Measurements from ENCODE around the gene DLGAP5.

The DLGAP5 gene

GRCh38 chr14:55129086-55129427 lies 62.3 kb downstream of the DLGAP5 start, which contains the start of gene LGALS3:
Gene LGALS3 (plus strand): TSS chr14:55129252. CDS start chr14:55137374, 8,122 bp downstream.
- no peak for TF ChIP-seq ZFX (IDR thresholded peaks at IDR 0.05)
- TF ChIP-seq, protein P1, sequence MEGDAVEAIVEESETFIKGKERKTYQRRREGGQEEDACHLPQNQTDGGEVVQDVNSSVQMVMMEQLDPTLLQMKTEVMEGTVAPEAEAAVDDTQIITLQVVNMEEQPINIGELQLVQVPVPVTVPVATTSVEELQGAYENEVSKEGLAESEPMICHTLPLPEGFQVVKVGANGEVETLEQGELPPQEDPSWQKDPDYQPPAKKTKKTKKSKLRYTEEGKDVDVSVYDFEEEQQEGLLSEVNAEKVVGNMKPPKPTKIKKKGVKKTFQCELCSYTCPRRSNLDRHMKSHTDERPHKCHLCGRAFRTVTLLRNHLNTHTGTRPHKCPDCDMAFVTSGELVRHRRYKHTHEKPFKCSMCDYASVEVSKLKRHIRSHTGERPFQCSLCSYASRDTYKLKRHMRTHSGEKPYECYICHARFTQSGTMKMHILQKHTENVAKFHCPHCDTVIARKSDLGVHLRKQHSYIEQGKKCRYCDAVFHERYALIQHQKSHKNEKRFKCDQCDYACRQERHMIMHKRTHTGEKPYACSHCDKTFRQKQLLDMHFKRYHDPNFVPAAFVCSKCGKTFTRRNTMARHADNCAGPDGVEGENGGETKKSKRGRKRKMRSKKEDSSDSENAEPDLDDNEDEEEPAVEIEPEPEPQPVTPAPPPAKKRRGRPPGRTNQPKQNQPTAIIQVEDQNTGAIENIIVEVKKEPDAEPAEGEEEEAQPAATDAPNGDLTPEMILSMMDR (conservative IDR thresholded peaks at IDR 0.05): no peak
- H3K27ac ChIP-seq: peak within 1 kb of the TSS; percentile 68

DNA sequence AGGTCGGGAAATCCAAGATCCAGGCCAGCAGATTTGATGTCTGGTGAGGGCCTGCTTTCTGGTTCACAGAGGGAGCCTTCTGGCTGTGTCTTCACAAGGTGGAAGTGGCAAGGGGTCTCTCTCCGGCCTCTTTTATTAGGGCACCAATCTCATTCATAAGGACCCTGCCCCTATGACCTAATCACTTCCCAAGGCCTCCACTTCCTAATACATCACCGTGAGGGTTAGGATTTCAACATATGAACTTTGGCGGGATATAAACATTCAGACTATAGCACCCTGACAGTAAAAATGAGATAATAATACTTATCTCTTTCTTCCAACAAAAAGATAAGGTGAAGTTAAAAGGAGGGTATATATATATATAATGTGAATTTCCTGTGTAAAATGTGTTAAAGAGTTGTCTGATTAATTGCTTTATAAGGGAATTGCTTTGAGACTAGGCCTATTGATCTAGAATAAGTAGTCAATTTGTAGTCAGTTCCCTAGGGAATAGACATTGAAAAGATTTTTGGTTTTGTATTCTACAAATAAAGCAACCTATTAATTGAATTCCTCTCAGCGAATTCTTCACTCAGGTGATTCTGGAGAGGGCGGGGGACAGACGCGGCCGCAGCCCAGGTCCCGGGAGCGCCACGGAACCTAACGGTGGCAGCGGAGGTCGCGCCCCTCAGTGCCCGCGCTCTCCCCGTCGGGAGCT lies 62.8 kb downstream of the DLGAP5 start:
- TF ChIP-seq ZFX (IDR thresholded peaks at IDR 0.05): no peak
- TF ChIP-seq, protein P1 (conservative IDR thresholded peaks at IDR 0.05): no peak
- H3K27ac ChIP-seq: peak overlapping the region; percentile 68

GRCh38 chr14:55127460-55127951 lies 63.9 kb downstream of the DLGAP5 start:
- peak overlapping the region; percentile 44; the same call in 1 of the 2 replicates for H3K27ac ChIP-seq
- TF ChIP-seq, protein P1 (conservative IDR thresholded peaks at IDR 0.05): no peak
- no peak for TF ChIP-seq ZFX (IDR thresholded peaks at IDR 0.05)

- H3K27ac ChIP-seq: peak overlapping the region; percentile 54
- TF ChIP-seq ZFX (IDR thresholded peaks at IDR 0.05): no peak
- TF ChIP-seq, protein P1 (conservative IDR thresholded peaks at IDR 0.05): no peak
Measured at GRCh38 chr14:55126932-55127459, 64.4 kb downstream of the DLGAP5 start.

GRCh38 chr14:55126034-55126433 lies 65.4 kb downstream of the DLGAP5 start:
- peak overlapping the region; percentile 54 for H3K27ac ChIP-seq
- no peak for TF ChIP-seq ZFX (IDR thresholded peaks at IDR 0.05)
- TF ChIP-seq, protein P1 (conservative IDR thresholded peaks at IDR 0.05): no peak

- TF ChIP-seq, protein P1 (conservative IDR thresholded peaks at IDR 0.05): no peak
- no peak for TF ChIP-seq ZFX (IDR thresholded peaks at IDR 0.05)
- H3K27ac ChIP-seq: peak overlapping the region; percentile 54
Measured at GRCh38 chr14:55125403-55125802, 66.0 kb downstream of the DLGAP5 start.

- no peak overlapping the region for H3K27ac ChIP-seq
- TF ChIP-seq, protein P1 (conservative IDR thresholded peaks at IDR 0.05): no peak
- no peak for TF ChIP-seq ZFX (IDR thresholded peaks at IDR 0.05)
Measured at GRCh38 chr14:55124774-55125386, 66.5 kb downstream of the DLGAP5 start.
